ENCODE data around the gene ACRV1.

The ACRV1 gene

DNA sequence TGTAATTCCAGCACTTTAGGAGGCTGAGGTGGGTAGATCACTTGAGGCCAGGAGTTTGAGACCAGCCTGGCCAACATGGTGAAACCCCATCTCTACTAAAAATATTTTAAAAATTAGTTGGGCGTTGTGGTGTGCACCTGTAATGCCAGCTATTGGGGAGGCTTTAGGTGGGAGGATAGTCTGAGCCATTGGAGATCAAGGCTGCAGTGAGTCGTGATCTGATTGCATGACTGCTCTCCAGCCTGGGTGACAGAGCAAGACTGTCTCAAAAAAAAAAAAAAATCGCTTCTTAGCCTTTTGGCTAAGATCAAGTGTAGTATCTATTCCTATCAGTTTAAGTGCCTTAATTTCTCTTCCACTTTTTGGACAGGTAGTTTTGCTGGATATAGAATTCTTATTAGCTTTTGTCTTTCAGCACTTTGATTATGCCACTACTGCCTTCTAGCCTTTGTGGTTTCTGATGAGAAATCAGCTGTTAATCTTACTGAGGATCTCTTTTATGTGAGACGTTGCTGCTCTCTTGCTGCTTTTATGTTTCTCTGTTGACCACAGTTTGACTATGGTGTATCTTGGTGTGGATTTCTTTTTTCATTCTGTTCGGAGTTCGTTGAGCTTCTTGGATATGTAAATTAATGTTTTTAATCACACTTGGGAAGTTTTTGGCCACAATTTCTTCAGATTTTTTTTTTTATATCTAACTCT, 31.0 kb downstream of the ACRV1 start:
- DNase-seq (ENCODE audit: low spot score) = no peak

DNA sequence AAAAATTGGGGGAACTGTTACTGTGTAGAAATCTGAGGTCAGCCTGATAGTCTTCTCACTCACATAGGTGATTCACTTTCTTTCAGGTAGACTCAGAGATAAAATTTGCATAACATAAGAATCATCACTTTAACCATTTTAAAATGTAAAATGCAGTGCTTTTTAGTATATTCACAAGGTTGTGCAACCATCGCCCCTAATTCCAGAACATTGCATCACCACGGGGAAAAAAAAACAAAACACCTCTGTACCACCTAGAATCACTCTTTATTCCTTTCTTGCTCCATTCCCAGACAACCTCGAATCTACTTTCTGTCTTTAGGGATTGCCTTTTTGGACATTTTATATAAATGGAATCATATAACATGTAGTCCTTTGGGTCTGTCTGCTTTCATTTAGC, 34.8 kb downstream of the ACRV1 start:
- no peak for DNase-seq (ENCODE audit: low spot score)

DNA sequence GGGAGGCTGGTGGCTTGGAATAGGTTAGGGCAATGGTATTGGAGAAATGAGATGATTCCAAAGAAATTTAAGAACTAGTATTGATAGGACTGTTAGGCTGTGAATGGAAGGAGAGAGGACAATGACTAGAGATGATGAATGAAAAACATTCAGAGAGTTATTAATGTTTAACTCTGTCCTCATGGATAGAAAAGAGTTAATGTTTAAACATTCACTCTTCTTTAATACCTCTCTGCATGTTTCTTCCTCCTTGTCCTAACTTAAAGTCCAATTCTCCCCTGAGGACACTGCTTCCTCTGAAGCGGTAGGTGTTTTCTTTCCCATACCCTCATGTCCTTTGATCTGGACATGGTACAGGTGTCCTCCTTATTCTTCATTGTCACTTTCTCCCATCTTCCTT, 42.3 kb downstream of the ACRV1 start:
- no peak for DNase-seq (ENCODE audit: low spot score)

DNA sequence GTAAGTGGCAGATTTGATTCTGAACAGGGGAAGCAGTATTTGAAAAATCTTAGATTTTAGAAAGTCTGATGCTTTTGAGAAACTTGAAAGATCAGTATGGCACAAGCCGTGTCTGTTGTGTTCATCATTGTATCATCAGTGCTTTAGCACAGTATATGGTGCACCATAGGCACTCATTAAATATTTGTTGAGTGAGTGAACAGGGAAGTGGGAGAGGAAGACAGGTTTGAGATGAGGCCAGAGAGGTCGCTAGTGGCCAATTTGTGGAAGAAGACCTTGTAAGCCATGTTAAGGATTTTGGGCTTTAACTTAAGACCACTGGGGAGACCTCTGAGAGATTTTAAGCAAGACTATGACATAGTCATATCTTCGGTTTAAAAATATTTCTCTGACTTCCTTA, 42.8 kb downstream of the ACRV1 start:
- DNase-seq (ENCODE audit: low spot score) = no peak

DNA sequence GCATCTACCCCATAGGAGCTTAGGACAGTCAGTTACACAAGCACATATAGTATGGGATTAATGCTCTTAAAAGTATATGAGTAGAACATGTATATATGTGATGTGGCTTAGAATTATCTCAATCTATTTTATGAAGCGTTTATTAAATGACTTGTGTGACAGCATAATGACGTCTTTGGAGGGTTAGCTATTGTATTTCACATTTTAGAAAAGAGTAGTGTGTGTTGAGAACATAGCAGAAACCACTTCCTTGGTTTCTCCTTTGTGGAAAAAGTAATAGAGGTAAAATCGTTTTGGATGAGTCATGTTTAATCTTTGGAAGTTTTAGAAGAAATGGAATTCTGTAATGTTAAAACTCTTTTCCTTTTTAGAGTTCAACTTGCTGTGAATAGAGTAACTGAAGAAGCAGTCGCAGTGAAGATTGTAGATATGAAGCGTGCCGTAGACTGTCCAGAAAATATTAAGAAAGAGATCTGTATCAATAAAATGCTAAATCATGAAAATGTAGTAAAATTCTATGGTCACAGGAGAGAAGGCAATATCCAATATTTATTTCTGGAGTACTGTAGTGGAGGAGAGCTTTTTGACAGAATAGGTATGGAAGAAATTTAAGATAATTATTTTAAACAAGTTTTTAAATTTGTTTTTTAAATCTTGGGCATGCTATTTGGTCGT, 53.3 kb downstream of the ACRV1 start:
- DNase-seq (ENCODE audit: low spot score) = no peak

DNA sequence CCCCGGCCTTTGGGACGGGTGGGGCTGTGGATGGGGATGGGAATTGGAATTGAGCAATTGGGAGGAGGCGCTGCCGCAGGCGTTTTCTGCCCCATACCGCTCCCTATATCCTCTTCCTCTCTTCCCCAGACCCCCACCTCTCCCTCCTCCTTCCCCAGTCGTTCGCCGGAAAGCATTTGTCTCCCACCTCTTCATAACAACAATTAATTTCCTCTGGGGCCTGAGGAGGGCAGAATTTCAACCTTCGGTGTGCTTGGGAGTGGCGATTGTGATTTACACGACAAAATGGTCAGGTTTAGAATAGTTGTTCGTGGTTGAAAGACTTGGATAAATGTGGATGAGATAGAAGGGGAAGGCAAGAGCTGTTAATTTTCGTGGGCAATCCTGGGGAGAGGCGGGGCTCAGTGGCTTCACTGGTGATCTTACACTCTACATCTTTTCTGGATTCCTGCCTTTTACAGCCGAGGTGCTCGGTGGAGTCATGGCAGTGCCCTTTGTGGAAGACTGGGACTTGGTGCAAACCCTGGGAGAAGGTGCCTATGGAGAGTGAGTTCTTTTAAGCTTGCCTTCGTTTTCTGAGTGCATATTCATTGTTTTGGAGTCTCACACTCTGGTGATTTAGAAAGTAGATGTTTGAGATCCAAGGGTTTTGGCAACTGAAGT, 54.2 kb downstream of the ACRV1 start:
- peak; percentile 91 for DNase-seq (ENCODE audit: low spot score)

DNA sequence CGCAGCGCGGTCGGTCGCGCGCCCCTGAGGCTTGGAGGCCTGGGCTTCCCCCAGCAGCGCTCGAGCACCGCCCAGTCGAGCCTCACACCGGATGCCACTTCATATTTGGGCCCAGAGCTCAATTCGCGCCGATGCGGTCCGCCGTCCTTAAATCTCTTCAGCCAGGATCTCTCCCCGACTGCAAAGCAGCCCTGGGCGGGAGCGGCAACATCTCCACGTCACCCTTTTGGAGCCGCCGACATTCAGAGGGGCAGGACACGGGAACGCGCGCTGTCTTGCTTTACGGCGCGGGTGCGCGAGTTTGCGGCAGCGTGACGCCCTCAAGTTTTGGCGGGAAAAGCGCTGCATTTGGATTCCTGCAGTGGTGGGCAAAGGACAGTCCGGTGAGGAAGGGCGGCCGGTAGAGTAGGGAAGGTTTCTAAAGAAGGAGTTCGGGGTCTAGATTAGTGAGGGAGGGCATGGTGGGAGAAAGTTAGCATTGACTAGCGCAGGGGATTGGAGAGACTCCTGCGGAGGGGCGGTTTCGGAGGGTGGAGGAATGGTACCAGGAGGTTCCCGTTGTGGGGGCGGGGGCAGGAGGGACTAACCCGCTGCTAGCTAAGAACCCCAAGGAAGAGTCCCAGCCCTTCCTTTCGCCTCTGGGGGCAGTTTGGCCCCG, 54.9 kb downstream of the ACRV1 start:
- DNase-seq (ENCODE audit: low spot score) = peak; percentile 93

DNA sequence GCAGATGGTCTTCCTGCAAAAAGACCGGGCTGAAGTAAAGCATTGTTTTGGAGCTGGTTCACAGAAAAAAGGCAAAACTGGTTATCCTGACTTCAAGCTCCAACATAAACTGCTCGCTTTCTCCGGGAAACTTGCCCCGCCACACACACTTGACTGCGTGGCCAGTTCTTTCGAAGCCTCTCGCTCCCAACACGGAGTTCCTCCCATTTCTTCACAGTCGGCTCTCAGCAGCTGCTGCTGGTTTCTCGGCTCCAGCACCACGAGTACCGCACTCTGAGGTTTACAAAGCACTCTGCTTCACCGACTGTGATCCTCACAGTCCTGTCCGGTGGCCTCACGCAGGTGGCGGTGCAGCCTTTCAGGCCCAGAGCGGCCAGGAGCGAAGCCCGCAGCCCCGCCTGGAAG, 55.4 kb downstream of the ACRV1 start:
- DNase-seq (ENCODE audit: low spot score) = no peak

DNA sequence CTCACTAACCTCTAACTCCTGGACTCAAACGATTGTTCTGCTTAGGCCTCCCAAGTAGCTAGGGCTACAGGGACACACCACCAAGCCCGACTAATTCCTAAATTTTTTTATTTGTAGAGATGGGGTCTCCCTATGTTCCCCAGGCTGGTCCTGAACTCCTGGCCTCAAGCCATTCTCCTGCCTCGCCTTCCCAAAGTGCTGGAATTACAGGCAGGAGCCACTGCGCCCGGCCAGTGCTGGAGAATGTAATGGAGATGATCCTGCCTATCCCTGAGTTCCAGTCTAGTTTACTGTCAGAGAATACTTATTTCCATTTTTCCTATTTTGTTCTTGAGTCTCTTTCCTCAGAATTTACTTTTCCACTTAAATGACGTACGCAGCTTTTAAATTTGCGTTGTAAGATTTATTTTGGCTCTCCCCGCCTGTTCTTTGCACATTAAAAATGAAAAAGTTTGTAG, 55.9 kb downstream of the ACRV1 start, which contains the start of gene CHEK1:
TSS of gene CHEK1 (plus strand) at position 408 of the 458 bp plus-strand sequence. CDS start 1,606 bp downstream, outside the sequence.
- DNase-seq (ENCODE audit: low spot score) = peak; percentile 24

DNA sequence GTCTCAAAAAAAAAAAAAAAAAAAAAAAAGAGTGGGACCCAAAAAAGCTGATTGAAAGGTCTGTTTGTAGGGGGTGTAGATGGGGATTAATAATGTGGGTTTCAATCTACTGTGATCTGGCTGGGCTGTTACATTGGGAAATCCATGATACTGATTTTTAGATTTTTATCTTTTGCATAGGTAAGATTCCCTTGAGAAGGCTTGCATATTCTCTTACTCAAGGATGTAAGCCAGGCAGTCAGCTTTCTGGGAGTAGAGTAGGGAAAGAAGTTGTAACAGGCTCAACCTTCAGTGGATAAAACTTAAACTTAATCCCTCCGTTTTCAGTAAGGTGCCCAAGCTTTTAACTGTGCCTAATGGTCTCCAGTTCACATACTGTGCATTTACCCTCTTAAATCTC, 57.6 kb downstream of the ACRV1 start:
- DNase-seq (ENCODE audit: low spot score) = no peak

DNA sequence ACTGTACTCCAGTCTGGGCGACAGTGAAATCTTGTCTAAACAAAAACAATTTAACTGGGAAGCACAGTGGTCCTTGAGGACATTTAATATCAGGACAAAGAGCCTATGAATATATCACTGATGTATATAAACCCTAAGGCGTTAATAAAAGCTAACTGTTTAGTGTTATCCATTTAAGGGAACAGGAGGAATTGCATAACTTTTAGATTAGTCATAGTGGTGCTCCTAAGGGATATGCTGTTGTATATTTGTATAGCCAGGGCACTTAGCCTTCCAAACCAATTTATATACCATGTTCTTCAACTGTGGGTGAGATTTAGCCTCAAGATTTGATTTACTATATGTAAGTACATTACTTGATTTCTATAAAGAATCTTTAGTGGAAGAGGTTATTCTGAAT, 58.7 kb downstream of the ACRV1 start:
- peak; percentile 54 for DNase-seq (ENCODE audit: low spot score)
